Measurements from ENCODE around the gene AFF2.

The AFF2 gene

DNA sequence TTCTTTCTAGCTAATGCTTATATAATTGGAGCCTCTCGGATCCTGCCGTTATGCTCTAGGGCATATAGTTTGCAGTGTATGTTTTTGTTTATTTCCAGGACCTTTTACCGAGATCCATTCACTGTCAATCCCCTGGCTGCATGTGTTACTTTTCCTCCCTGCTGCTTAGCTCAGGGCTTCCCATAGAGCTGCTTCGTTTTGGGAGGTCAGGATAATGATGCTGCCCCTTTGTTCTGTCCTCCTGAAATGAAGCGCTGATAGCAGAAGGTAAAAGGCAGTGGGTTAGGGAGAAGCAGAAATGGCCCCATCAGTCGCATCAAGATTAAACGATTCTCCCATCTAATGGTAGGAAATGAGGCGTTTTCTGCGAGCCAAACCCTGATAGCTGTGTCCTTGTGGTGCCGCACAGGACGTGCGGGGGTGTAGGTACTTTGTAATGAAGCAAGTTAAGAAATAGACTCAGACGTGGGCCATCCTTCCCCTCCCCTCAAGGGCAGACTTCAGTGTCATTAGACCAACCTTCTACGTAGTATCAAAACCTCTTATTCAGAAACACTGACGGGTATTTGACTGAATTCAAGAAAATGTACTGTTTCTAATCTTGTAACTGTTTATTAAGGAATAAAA, 37.3 kb downstream of the AFF2 start:
- no peak for DNase-seq

DNA sequence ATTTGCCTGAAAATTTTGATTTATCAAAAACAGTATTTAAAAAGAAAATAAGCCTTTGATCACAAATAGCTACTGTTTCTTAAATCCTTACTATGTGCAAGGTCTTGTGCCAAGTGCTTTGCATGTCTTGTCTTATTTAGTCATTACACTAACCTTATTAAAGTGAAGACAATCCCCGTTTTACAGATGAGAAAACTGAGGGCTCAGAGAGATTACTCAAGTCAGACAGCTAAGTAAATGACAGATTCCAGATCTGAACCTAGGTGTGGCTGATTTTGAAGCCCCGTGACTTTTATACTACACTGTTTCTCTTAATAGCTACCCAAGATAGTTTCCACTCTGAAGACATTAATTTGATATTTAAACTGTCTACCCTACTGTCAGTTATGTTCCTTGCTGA, 38.2 kb downstream of the AFF2 start:
- DNase-seq: no peak

DNA sequence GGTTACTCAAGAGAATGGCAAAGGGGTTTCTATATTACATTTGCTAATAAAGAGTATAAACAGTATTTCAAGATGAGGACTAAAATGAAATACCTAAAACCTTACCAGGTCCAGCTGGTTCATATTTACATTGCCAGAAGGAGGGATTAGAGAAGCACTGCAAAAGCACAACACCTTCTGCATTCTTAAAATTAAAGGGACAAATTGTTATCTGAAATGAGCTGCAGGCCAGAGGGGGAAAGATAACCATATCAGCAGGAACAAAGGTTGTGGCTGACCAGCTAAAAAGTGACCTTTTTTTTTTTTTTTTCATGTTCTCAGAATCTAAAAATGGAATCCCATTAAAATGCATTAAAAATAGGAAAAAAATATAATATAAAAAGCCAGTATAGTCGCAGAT, 39.7 kb downstream of the AFF2 start:
- DNase-seq: no peak

DNA sequence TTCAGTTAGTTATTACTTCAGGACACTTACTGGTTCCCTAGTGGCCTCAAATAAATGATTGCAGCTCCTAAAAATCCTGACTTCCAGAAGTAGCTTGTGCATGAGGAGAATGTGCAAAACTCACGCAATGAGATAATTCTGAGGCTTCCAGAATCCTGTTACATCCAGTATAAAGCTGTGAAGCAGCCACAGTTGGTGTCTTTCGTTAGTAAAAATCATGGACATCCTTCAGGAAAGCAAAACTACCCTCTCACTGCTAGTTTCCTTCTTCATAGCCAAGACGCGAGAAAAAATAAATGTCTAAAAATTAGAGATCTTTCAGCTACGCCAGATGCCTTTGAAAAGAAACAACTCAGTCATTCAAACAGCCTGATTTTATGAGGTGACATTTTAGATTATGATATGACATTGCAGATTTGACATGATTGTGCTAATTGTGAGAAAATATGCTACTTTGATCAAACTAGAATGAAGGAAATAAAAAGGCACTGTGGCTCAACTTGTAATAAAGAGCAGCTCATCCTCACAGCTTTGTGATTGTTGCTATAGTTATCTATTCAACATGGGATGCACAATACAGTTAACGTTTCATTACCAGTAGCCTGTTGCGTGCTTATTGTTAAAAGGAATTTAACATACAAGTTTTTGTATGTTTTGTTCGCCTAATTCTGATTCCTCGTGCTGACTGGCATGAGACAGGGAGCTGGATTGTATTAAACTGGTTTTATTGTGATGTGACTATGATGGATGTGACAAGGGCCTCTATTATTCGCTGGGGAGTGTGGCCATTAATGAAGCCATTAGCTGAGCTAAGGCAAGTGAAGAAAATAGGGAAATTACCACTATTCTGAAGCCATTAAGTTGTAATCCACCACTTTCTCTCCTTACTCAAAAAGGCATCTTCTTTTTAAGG, 40.5 kb downstream of the AFF2 start:
- no peak for DNase-seq

DNA sequence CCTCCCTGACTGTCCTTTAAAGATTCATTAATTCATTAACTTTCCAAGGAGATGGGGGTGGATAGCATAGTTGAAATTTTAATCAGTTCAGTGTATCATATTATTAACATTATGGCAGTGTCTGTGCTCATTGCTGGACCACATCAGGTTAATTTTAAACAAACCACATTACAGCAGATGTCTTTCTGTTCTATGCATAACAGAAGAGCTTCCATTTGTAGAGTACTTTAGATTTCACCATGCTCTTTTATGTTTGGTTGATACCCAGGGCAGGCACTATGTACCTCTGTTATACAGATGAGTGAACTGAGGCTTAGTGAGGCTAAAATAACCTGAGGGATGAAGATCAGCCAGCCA, 41.1 kb downstream of the AFF2 start:
- DNase-seq: no peak

DNA sequence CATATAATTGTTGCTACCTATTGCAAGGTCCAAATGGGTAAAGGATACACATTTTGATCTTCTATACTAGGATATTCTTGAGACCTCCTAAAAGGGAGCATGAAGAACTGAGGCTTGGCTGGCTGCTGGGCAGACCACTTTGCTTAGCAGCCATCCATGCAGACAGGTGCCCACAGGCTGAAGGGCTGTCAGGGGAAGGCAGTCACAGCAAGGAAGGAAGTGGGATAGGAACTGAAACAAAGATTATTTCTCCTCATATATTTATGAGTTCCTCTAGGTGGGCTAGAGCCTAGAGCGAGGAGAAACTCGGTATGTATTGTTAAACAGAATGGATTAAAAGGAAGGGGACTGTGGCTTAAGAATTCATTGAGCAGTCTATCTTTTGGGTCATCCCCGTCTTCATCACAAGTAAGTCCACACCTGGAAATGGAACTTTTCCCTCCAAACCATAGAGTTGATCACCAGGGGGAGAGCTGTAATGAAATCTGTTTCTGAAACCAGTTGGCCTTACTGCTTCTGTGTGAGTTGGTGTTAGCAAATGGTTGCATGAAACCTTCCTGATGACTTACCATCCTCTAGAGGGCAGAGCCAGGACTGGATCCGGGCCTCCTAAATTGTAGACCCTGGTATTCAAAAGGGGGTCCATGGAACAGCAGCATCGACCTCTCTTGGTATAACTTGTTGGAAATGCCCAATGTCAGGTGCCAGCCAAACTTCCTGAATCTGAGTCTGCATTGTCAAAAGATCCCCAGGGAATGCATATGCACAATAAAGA, 42.3 kb downstream of the AFF2 start:
- no peak for DNase-seq

DNA sequence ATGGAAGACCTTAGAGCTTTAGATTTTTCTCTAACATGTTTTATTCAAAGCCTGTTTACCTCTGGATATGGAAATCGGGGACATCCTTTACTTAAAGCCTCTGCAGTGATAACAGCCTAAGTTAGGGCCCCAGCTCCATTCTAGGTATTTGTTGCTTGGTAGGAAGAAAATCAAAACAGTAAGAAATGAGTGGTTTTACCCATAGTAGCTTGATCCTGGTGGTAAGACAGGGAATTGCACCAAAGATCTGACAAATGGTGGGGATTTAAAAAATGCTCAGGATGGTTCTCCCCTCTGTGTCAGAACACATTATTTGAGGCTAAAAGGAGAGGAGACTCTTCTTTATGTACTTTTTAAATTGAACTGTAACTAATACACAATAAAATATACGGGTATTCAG, 52.4 kb downstream of the AFF2 start:
- DNase-seq: no peak

DNA sequence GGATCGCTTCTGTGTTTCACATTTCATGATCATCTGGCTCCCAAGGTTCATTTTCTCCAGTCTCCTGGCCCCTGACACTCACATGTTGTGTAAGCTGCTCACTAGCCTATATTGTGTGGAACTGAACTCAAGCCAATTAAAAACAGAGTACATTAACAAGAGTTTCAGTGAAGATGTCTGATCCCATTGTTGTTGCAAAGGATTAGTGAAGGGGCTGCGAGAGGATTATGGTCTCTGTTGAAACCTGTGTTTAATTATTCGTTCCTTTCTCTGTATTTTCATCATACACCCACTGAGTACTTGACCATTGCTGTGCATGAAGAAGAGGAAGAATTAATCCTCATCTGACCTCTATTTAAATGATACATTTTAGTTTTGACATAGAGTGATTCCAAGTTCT, 54.7 kb downstream of the AFF2 start:
- DNase-seq: no peak

DNA sequence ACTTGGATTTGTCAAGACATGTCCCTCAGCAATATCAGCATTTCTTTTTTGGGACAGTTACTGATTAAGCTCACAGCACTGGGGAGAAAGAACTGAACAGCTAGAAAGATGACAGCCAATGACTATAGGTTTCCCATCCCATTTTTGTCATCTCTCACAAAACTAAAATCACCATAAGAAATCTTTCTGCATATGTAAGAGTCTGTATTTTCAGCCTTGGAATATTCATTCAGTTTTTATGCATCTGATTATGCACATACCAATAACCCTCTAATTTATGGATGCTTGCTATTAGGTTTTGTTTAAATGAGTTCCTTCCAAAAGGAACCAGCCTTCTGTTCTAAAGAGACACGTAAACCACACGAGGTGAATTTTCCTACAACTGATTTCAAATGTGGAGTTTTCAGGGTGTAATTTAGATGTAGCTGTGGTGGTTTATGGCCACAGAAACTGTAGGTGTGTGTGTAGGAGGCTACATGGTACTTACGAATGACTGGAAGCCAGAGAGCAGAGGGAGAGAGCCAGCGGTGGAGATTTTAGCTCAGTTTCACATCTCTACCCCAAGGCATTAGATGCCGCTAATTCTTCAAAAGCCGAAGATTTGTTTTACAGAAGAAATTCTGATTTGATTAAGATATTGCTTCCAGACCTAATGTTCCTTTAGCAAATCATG, 55.3 kb downstream of the AFF2 start:
- DNase-seq: no peak

DNA sequence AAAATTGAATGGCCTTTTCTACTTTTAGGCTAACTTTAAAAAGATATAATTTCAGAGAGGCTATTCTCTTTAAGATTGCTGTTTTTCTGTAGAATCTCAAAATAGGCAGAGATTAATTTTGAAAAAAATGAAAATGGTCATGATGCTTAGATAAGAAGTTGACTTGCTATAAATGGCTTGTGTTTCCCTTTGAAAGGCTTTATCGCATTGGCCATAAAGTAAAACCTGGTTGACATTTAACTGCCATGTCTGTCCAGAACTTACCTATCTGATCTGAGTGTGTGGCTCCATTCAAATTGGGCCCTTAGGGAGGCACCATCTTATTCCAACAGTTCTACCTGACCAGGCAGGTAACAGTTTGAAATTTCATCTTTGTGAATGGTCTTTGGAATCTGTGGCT, 56.1 kb downstream of the AFF2 start:
- no peak for DNase-seq

DNA sequence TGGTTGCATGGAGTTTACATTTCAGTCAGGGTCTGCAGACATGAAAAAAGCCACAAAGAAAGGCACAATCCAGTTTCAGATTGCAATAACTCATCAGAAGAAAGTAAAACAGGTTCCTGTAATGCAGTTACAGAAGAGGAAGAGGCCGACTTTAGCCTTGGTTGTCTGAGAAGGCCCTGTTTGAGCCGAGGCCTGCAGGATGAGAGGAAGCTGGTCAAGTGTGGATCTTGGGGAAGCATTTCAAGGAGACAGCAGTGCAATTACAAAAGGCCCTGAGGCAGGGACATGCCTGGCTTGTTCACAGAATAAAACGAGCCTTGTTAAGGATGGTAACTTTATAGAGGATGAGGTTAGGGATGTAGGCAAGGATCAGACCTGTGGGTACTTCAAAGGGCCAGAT, 62.4 kb downstream of the AFF2 start:
- no peak for DNase-seq

DNA sequence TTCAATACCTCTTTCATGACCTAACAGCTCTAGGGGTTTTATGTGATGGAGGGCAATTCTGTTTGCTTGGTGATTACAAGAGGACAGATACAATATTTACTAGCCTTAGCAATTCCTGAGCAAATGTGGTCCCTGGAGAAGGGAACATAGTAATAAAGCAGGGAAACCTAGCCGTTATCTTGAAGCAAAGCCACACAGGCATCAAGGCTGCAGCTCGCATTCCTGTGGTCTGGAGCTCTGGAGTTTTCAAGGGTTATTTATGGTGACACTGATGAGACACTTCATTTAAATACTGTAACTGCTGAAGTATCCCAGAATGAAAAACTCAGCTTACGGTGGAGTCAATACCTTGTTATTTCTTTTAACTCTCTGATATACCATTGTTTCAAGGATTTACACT, 66.8 kb downstream of the AFF2 start:
- DNase-seq: no peak

DNA sequence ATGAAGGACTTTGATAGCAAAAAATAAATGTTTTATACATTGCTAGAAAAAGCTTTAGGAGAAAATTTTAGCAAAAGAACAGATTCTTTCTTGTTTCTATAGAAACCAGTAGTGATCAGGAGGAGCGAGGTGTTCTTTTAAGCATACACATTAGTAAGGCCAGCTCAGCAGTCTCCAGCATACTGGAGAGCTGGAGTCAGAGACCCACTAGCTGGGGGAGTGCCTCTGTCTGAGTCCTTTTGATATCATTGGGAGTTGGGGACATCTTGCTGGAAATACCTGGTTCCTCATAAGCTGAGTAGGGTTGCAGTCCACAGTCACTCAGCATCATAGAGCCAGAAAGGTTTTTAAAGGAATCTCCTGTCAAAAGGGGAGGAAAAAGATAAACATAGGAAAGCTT, 67.4 kb downstream of the AFF2 start:
- no peak for DNase-seq

DNA sequence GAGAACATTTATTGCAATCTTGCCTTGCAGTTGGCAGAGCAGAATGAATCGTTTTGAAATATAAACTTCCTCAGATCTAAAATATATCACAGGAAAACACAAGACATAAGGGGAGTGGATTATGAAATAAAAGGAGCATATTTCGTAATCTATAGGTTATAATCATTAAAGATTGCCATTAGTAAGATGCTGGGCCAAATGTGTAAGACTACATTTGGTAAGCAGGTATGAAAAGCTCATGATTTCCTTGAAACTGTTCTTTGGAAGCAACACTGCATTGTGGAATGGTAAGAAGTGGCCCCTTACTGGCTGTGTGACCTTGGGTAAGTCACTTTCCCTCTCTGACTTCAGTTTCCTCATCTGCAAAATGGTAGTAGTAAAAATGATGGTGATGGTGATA, 68.3 kb downstream of the AFF2 start:
- no peak for DNase-seq

DNA sequence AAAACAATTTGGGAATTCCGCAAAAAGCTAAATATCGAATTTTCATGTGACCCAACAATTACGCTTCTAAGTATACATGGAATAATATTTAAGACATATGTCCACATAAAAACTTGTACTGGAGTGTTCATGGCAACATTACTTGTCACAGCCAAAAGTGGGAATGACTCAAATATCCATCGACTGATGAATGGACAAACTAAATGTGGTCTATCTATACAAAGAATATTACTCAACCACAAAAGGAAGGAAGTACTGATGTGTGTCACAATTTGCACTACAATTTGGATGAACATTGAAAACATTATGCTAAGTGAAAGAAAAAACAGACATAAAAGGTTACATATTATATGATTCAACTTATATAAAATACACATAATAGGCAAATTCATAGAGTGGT, 71.9 kb downstream of the AFF2 start:
- no peak for DNase-seq

DNA sequence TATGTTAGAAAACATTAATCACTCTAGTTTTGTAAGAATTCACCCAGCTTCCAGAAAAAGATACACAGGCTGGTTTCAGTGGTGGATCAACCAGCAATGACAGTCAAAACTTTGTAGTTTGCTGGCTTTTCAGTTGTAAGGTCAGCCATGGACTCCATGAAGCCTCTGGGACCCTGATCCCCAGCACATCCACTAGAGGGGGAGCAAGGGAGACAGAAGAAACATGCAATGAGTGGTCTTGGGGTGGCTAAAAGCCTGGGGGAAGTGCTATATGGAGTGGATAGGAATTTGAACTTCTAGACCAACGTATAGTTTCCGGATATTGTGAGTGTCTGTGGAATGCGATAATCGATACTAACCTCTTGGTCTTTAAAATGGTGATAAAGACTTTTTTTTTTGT, 72.7 kb downstream of the AFF2 start:
- DNase-seq: no peak

DNA sequence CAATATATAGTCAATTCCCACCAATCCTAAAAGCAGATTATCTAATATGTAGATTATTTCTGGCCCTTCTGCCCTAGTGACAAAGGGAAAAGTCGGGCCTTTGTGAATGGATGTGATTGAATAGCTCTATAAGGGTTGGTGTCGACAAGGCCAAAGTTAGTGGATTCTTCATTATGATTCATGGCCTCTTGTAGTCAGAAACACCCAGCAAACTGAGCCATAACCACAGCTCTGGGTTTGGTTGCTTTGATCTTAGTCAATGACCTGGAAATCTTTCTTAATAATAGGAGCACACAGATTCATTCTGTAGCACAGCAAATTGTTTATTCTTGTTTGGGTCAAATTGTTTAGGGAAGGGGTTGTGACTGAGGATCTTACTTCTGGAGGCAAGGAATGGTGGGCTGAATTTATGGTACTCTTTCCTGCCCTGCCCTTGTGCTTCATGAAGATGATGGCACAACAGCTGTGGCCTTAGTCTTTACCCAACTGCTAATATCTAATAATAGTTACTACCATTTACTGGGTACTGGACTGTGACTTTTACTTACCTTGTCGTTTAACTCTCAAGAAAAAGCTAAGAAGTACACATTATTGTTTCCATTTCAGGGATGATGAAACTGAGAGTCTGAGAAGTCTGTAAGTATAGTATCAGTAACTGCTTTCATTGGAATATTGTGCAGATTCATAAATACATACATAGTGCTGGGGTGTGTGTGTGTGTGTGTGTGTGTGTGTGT, 74.0 kb downstream of the AFF2 start:
- DNase-seq: no peak

DNA sequence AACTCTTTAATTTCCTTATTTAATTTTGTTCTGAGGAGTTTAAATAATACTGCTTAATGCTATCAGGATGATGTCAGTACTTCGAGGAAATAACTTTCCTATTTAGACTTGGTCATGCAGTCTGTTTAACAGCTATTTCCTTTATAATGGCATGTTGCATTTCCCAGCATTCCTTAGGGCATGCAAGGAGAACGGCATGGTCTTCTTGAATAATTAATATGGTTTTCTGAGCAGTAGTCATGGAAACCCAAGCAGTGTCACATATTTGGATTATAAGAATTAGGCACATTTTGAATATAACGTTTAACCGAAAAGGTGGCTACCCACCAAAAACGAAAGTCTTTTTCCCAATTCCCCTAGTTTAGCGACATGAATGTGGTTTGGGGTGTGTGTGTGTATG, 76.0 kb downstream of the AFF2 start:
- no peak for DNase-seq

DNA sequence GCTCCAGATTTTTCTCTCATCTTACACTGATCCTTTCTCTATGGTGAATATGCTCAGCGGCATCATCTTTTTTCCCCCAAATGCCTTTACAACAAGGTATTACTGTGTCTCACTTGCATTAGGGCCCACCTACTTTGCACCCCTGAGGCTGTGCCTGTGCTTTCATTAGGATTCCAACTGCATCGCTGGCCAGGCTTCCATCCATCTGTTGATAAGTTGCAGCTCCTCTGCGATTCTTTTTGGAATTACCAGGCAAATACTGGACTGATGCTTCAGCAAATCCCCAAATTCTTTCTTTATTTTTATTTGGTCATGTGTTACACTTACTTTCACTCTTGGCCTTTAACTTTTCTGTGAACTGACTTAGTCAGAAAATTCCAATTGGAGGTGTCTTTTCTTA, 77.3 kb downstream of the AFF2 start:
- DNase-seq: no peak

DNA sequence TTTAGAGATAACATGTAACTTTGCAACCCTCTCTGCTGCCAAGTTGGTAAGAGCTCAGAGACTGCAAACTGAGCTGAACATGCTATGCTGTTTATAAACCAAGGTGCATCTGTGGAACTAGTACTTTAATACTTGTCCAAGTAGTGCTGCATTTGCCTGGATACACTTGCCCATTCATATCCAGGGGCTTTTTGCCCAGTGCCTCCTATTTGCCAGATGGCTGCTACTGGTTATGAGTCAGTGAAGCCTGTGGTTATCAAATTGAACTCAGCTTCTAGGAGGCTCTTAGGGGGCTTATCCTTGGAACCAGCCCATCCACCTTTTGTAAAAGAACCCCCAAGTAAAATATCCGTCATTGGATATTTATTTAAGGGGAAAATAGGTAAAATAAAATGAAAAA, 79.6 kb downstream of the AFF2 start:
- DNase-seq: no peak

DNA sequence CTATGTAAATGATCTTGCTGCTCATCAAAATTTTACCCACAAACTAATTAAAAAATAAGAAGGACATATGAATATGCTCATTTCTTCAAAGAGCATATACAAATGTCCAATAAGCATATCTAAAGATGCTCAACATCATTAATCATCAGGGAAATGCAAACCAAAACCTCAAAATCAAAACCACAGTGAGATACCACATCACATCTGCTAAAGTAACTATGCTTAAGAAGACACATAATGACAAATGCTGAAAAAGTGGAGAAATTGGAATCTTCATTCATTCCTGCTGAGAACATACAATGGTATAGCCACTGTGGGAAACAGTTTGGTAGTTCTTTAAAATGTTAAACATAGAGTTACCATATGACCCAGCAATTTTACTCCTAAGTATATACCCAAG, 81.9 kb downstream of the AFF2 start:
- no peak for DNase-seq

DNA sequence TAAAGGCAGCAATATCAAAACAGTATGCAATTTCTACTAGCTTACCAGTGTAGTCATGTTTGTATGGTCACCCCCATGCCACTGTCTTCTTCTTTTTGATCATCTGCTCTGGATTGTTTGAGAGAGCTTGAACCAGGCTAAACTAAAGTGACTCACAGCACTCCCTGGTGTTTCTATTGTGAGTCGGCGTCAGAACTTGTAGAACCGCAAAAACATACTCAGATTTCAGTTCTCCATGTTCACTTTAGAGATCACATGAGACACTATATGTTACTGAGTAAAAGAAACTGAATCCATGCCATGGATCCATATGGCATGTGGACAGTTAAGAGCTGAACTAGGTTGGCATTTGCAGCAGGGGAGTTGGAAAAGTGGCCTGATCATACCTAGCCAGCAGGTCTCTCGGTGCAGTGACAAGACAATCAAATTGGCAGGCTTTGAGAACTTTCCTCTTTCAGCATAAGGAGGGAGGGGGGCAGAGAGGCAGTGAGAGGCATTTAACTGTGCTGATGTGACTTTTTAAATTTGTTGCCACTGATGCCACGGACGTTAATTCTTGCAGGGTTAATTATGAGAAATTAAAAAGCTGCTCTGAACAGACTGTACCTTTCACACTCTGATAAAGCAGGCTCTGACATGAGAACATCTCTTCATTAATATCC, 88.4 kb downstream of the AFF2 start:
- DNase-seq: no peak
